ENCODE measurements around the gene GYPC.

GRCh38 chr2:126627643-126628042 lies 28.3 kb upstream of the GYPC start:
- TF ChIP-seq CTCF (IDR thresholded peaks at IDR 0.05): no peak
- TF ChIP-seq POLR2A (IDR thresholded peaks at IDR 0.05): no peak
